Ovary (tissue), 3 donors: ENCODE measurements around the gene PLXNA4.

ENCODE experiments used
- CTCF ChIP-seq, 3 donors: fragments of 450-650 bp in 2 of 3; fragments of 200-600 bp in 1 of 3; IDR thresholded peaks; one replicate each; pipeline versions ENCODE4 v1.5.1 to v1.8.0; 2016 to 2022; ENCODE audit warnings: antibody characterized with exemption in 3 of 3, mild to moderate bottlenecking in 1 of 3
- EP300 ChIP-seq: sonication (generic); formaldehyde crosslinking; IDR thresholded peaks from one replicate; pipeline ENCODE4 v1.6.1; 2017; ENCODE audit warnings: antibody characterized with exemption
- POLR2A ChIP-seq: fragments of 450-650 bp; IDR thresholded peaks from one replicate; pipeline ENCODE4 v1.6.1; 2017; ENCODE audit warnings: antibody characterized with exemption, mild to moderate bottlenecking, moderate library complexity
- donor health status: DM: no; HTN: no; CAD: no.

- TF ChIP-seq CTCF (IDR thresholded peaks at IDR 0.05) (no peak), POLR2A (no peak), EP300 (no peak)
Observed at GRCh38 chr7:132083126-132083525, 493.1 kb downstream of the PLXNA4 start.
